Muscle of arm (tissue), 12 donors: ENCODE measurements around the gene KRT20. TPM values are rescaled to one million over a fixed set of nuclear protein-coding genes. Genes with fewer than 3 reads are reported as not detected.
"Not testable (repeated sequence)": the region's sequence is repeated elsewhere in the genome, so short reads cannot be mapped to it uniquely, and the experiment has no call there.

Experiments used
- DNase-seq: peaks from one replicate; pipeline ENCODE4 v3.0.0-alpha.2; 2013
- polyA plus RNA-seq, 12 donors: library from polyadenylated mRNA; unstranded; fragments of 120-200 nt; gene quantifications; one replicate each; pipeline ENCODE4 v1.2.1, GENCODE V29; 2013; ENCODE audit not compliant: insufficient read length in 12 of 12

Gene KRT20
- polyA plus RNA-seq, 12 donors = 0.07 to 1.9 (median 0.22) TPM; not detected in 7

GRCh38 chr17:40900809-40901356 lies 15.8 kb upstream of the KRT20 start:
- DNase-seq = no peak

DNA sequence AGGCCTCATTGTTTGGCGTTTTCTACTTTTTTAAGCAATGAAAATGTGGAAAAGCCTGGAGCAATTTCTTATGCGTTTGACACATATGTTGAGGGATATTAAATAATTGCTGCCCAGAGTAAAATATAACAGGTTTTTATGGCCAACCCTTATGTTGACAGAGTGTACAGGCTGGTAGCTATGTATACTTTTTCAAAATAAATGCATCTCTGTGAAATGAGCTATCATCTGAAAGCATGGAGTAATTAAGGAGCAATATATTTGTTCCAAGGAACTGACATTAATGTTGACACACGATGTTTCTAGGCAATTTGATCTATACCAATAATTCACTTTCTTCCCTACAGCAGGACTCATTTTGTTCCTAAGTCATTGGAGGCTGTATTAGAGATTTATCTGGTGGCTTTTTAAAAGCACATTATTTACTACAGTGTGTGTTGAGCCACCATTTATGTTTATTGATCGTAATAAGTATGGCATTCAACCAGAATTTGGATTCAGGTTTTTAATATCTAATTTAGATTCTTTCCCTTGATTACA lies 11.9 kb upstream of the KRT20 start:
- DNase-seq = no peak

GRCh38 chr17:40895106-40895730 lies 10.2 kb upstream of the KRT20 start:
- no peak for DNase-seq

DNA sequence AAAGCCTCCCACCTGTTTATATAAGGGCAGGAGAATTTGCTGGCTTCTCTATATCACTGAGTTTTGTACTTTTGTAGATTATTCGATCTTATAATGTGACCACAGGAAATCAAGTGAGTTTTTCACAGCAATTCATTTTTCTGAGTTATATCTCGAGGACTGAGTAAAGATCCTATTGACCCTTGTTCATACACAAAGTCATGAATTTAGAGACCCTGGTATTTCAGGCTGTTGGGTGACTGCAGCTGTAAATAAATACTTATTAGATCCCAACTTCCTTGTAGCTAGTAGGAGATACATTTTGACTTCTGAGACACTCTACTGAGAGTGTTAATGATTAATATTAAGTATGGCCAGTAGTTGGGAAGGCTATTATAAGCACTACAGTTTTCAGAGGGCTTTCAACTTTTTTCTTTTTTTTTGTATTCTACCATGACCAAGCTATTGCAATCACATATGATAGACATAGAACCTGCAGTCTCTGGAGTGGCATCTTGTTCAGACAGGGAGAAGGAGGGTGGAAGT lies 3.2 kb upstream of the KRT20 start:
- no peak for DNase-seq

DNA sequence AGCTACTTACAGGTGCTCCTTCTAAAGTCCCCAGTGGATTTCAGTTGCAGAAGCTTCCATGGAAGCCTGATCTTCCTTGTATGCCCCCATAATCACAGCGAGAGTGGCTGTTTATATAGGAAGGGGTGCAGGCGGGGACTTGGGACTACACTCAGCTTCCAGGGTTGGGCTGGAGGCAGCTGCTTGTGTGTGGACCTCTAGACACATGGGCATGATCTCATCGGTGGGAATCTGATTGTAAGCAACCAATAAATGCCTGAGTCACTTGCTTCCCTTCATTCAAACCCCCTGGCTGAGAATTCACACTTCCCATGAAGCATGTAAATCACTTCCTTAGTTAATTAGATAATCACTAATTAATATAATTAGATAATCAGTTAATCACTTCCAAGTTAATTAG lies 1.0 kb upstream of the KRT20 start:
- DNase-seq = no peak

DNA sequence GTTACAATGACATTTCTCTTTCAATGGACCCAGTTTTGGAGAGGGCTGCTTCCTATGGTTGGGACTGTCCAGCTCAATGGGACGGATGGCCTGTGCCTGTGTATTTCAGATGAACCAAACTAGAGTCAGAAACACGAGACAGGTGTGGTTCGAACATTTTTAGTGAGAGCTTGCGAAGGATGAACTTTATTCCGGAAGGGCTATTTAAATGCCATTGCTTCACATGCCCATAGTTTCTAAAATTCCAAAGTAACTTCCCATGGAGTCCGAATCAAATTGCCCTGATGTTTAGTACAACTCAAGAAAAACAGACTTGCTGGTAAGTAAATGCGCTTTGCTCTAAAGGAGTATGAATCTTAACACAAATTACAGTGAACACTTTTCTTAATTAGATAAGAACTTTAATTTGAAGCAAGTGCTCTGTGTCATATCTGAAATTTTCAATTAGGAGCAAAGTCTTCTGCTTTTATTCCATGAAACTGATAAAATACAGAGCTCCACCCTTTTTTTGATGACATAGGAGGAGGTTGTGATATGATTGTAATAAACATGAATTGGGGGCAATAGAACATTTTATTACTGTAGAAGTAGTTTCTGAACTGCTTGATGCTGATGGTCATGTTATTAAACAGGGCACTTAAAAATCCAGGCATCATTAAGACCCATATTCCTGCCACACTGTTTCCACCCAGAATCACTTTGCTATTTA lies 1.3 kb downstream of the KRT20 start:
- no peak for DNase-seq

DNA sequence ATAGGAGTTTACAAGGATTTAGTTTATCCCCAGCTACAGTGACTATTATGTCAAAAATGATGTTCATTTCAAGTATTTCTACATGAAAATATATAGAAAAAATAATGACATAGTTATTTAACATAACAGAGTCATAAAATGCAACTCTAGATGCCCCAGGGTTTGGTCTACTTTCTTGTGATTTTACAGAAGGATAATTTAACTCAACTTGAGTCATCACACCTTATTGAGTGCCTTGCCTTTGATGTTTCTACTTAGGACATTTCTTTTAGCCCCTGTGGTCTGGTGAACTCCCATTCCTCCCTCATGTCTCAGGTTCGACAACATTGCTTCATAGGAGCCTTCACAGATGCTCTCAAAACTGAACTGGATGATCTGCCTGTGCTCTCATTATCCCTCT lies 2.0 kb downstream of the KRT20 start:
- no peak for DNase-seq

GRCh38 chr17:40879026-40879425 lies 6.0 kb downstream of the KRT20 start:
- DNase-seq = no peak

- no peak for DNase-seq
Measured at GRCh38 chr17:40878044-40878443, 7.0 kb downstream of the KRT20 start.

DNA sequence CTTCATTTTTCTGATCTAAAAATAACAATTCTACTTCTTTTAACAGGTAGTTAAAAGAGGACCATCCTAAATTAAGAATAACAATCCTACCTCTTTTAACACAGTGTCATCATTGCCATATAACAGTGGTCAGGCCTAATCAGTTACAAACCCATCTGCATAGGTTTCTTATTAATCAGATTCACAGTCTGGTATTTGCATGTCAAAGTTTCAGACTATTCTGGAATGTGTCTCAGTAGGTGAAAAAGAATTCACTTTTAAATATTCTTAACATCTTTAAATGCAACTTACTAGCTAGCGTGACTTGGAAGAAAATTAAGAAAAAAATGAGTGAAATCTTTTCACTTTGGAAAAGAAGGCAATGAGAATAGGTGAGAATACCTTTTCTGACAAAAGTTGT lies 11.2 kb downstream of the KRT20 start:
- DNase-seq = no peak

GRCh38 chr17:40873255-40873654 lies 11.8 kb downstream of the KRT20 start:
- no peak for DNase-seq

GRCh38 chr17:40872416-40872815 lies 12.6 kb downstream of the KRT20 start:
- no peak for DNase-seq

GRCh38 chr17:40871316-40871715 lies 13.7 kb downstream of the KRT20 start:
- DNase-seq = no peak

GRCh38 chr17:40870136-40870535 lies 14.9 kb downstream of the KRT20 start:
- DNase-seq = no peak

DNA sequence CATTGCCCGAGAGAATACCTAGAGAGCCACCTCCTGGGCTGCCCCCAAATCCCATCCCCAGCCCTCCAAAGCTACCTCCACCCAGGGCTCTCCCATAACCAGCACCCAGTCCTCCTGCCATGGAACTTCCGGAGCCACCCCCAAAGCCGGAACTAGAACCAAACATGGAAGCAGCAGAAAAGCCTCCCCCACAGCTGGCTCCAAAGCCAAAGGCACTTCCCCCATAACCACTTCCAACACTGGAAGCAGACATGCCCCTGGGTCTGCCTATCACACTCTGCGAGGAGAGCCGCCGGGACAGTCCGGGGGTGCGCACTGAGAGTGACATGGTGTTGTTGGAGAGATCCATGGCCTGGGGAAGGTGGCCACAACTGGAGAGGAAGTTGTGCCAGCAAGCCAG lies 18.2 kb downstream of the KRT20 start, which contains the start of gene KRT12:
Gene KRT12 (minus strand): TSS at position 386 of the 400 bp plus-strand sequence. CDS start 37 bp downstream, at position 349.
- DNase-seq = no peak

GRCh38 chr17:40864661-40865390 lies 20.2 kb downstream of the KRT20 start:
- peak; percentile 10 for DNase-seq

- DNase-seq = no peak
Measured at GRCh38 chr17:40862985-40863733, 21.9 kb downstream of the KRT20 start.

- peak; percentile 8 for DNase-seq
Measured at GRCh38 chr17:40859536-40859935, 25.5 kb downstream of the KRT20 start.

- DNase-seq = not testable (repeated sequence)
Measured at GRCh38 chr17:40858667-40859066, 26.4 kb downstream of the KRT20 start.

GRCh38 chr17:40857535-40857934 lies 27.5 kb downstream of the KRT20 start:
- peak; percentile 61 for DNase-seq

- no peak for DNase-seq
Measured at GRCh38 chr17:40854175-40854814, 30.7 kb downstream of the KRT20 start.
